ENCODE data around the gene SYTL2.

SYTL2 gene

DNA sequence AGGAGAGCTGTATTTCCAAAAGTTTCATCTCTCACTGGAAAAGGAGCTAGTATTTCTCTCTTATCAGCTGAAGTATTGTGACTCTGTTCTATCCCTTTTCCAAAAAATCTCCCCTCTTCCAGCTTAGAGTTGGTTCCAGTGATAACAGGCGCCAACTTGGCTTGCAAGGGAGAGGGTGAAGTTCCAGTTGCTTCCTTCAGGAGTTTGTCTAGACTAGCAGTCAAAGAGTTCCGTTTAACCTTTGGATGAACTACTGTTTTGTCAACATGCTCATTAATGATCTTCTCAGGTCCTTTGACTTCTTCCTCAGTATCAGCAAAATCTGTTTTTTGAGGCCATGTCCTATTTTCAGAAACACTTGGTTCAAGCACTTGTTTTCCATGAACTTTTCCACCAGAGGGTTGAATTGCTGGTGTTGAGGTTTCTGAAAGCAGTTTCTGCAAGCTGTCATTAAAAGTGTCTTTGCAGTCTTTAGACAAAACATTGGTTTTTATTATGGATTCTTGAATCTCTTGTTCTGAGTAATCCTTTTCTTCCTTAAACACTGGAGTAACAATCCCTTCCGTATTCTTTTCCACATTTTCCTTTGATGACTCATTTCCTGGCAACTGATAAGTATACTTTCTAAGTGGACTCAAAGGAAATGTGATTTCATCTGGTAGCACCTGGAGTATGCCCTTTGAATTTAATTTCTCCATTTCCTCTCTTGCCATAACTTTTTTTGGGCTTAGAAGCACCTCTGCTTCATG lies 85.3 kb downstream of the SYTL2 start:
- no peak for DNase-seq

DNA sequence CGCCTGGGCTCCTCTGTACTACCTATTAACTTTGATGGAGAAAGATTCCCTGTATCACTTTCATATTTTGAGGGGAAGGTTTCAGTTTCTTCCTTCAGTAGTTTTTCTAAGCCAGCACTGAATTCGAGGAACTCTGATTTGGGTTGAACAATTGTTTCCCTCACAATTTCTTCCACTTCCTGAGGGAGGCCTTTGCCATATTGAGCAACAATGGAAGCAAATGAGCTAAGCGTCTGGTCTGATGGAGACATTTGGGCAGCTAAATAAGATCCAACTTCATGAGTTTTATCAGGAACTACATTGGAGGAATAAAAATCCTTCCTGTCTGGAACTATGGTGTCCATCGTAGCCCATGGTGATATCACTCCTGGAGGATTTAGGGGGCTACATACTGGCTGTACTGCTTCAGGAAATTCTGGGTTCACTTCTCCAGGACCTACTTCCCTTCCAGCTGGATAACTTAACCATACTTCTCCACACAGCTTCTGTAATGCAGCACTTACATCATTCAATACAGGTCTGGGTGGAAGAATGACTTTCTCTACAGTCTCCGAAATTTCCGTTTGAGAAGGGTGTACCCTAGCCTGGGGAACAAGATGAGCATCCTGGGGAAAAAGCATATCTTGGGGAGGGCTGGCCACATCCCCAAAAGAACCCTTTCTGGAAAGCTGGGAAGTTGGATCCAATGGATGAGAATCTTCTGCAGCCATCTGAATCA lies 86.0 kb downstream of the SYTL2 start:
- no peak for DNase-seq

- DNase-seq, result no peak
Observed at GRCh38 chr11:85723088-85723487, 87.9 kb downstream of the SYTL2 start.

- DNase-seq, result no peak
Observed at GRCh38 chr11:85721191-85721590, 89.8 kb downstream of the SYTL2 start.

DNA sequence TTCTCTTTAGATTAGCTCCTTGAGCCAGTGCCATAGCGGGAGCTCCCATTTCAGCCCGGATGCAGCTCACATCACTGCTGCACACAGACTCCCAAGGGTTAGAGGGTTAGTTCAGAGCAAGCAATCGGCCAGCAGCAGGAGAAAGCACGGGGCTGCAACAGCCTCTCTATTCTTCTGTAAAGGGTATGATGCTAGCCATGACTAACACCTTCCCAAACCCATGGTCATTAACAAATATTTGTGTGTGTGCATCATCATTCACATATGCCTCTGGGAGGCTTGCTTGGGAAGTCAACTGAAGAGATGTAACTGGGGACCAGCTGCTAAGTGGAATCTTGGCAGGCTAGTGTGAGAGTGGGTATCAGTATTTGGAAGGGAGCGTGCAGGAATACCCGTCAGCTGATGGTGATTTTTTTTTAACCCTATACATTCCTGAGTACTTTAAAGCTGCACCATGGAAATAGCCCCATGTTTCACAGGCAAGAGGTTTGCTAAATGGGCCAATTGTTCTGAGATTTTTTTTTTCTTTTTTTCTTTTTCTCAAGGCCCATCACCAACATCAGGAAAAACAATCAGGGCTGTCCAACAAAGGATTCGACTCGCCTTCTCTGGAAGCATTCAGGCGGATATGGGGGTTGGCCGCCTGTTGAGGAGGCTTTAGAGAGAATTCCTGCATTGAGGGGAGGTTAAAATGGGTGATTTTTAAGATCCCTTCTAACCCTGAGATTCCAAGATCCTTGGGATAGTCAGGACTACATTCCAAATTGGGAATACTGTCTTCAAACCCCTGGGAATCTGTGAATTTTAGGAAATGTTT lies 91.7 kb downstream of the SYTL2 start:
- DNase-seq, result no peak

DNA sequence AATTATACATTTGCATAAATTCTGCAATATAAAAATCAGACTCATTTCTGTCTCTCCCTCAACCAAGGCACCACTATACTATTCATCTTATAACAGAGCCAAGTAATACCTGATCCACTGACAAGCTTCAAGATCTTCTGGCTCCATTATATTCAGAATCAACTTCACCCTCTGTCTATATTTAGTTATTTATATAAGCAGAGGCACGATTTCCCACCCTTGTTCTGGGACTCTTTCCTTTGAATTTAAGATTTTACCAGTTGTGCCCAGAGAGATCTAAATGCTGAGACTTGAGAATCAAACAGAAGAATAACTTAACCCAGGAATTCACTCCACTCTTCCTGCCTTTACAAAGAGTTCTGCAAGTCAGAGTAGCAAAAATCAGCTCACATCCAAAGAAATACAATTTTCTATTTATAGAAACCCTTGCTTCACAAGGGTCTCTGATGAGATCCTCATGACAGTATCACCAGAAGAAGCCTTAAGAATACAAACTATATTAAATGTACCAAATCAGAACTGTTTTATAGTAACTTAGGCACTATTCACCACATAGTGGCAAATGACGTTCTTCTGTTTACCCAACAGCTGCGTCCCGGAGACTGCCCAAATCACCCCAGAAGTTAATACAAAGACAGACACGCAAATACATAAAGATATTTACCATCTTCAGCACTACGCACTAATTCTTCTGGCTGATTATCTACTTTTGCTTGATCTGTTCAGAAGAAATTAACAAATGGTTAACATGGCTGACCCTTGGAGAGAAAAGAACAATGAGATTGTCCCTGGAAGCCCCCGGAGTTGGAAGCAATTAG lies 92.6 kb downstream of the SYTL2 start:
- DNase-seq, result no peak

DNA sequence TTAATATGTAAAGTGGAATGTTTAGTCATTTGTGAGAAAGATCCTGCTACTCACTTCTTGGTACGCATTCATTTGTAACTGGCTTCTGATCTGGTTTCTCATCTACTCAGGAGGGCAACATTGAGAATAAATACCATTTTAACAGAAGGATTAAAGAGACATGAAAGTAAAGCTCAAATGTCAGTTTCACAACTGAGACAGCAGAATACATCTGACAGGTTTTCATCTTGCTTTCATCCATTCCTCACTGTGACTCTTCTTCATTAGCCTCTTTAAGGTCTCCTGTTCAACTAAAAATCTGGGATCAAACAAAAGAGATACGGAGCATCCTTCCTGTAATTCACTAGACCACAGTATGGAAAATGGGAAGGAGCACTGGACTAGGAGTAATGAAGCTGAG lies 93.5 kb downstream of the SYTL2 start:
- DNase-seq, result no peak

GRCh38 chr11:85712953-85713352 lies 98.0 kb downstream of the SYTL2 start:
- DNase-seq, result no peak

- DNase-seq, result no peak
Observed at GRCh38 chr11:85710917-85711316, 100.0 kb downstream of the SYTL2 start.

- no peak for DNase-seq
Observed at GRCh38 chr11:85709941-85710702, 100.8 kb downstream of the SYTL2 start.

DNA sequence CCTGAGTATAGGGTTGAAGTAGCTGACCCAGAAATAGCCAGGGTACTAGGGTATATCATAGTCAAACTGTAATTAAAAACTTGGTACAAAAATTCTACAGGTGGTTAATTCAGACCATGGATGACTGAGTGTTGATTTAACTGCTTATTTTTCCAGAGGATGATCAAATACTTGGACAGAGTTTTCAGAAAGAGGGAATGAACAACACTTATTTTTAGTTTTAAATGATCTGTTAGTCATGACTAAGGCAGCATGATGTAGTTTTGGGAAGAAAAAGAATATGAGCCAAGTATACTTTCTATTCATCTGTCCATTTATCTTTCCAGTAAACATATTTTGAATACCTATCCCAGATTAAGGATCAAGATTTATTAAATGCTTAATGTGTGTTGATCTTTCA lies 105.1 kb downstream of the SYTL2 start:
- no peak for DNase-seq

DNA sequence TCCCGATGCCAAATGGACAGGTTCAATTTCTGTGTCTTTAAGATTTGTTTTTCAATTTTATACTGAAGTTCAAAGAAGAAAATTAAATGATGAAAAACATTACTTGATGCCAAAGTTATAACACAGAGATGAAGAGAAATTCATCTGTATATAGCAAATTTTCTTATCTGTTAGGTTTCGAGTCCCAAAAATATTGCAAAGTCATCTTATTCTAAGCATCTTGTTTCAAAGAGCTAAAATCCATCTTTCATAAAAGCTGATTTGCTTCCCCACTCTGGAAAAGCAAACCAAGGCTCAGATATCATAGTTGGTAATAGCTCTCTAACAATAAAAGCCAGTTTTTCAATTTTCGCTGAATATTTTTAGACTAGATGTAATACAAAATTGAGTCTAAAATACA lies 106.0 kb downstream of the SYTL2 start:
- no peak for DNase-seq

DNA sequence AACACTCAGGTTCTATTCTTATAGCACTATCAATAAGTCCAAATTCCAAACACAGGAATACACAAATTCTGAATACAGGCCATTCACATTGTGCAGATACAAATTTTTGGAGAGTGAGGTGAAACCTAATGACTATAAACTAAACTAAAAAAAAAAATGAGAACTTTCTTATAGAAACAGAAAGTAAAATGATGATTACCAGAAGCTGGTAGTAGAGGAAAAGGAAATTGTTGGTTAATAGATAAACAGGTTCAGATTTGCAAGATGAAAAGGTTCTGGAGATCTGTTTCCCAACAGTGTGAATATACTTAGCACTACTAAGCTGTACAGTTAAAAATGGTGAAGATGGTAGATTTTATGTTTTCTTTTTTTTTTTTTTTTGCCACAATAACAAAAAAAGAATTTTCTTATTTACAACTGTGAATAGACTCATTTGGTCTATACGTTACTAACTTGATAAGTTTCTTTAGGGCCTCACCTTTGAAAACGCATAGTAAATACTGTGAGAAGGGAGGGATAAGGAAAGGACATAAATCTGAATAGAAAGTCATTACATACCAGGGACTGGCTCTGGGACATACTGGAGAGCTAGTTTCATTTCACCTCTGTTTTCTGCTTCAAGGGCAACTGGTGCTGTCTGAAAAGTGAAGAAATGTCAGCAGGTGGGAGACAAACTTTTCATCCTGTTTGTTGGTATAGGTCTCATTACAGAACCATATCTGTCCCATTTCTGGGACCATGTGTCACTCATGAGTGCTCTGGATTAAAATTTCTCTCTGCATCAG lies 110.8 kb downstream of the SYTL2 start:
- no peak for DNase-seq

- no peak for DNase-seq
Observed at GRCh38 chr11:85698195-85698594, 112.7 kb downstream of the SYTL2 start.

- no peak for DNase-seq
Observed at GRCh38 chr11:85697747-85698146, 113.2 kb downstream of the SYTL2 start.

DNA sequence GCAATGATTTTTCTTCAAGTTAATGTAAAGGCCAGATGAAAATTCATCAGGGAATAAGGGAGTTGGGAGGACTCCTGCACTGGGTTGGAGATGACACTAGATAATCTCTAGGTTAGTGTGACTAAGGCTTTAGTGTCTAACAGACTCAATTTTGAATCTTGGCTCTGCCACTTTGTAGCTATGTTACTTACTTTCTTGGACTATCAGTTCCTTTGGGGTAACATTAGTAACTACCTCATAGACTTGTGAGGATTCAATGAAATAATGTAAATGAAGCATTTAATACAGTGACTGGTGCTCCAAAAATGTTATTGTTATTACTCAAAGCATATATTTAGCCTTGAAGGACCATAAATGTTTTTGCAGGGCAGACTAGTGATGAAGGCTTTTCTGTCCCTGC lies 115.4 kb downstream of the SYTL2 start:
- no peak for DNase-seq

GRCh38 chr11:85694385-85694980 lies 116.5 kb downstream of the SYTL2 start:
- DNase-seq, result no peak

GRCh38 chr11:85685820-85686459 lies 125.0 kb downstream of the SYTL2 start, which contains the start of gene CCDC89:
Gene CCDC89, minus strand, starts transcription at chr11:85686195. Its CDS starts 65 bp downstream, at chr11:85686130.
- no peak for DNase-seq

- DNase-seq, result no peak
Observed at GRCh38 chr11:85685125-85685819, 125.7 kb downstream of the SYTL2 start.

Measured in NCI-H1930 (cell line).